Memory B cell (primary cell): Measurements from ENCODE around the gene CYP2A7.
"Not testable (repeated sequence)": the region's sequence is repeated elsewhere in the genome, so short reads cannot be mapped to it uniquely, and the experiment has no call there.

Source experiments
- ATAC-seq: fragments of 150-1000 bp; cut with Tn5 transposase; 2 replicates; pipeline ENCODE4 v1.10.0; 2021; ENCODE audit warnings: low read depth, mild to moderate bottlenecking, moderate library complexity
- DNase-seq, 2 donors: peaks; one replicate each; pipeline ENCODE4 v3.0.0; 2022; ENCODE audit warnings: low spot score in 2 of 2
- H3K27ac Mint-ChIP-seq: one replicate; pipeline ENCODE4 v1.8.0; 2022; ENCODE audit warnings: mild to moderate bottlenecking, moderate library complexity, mixed read lengths
- H3K27me3 Mint-ChIP-seq: one replicate; pipeline ENCODE4 v1.8.0; 2022; ENCODE audit warnings: mixed read lengths
- H3K36me3 Mint-ChIP-seq: one replicate; pipeline ENCODE4 v1.8.0; 2022; ENCODE audit warnings: mild to moderate bottlenecking, mixed read lengths
- H3K4me1 Mint-ChIP-seq: one replicate; pipeline ENCODE4 v1.8.0; 2022; ENCODE audit warnings: mixed read lengths
- H3K4me3 Mint-ChIP-seq: one replicate; pipeline ENCODE4 v1.8.0; 2022; ENCODE audit warnings: mild to moderate bottlenecking, moderate library complexity, mixed read lengths
- H3K9me3 Mint-ChIP-seq: one replicate; pipeline ENCODE4 v1.8.0; 2022; ENCODE audit warnings: mixed read lengths

Gene CYP2A7

GRCh38 chr19:40882062-40882461 is at the start of gene CYP2A7:
Gene CYP2A7 (minus strand): TSS chr19:40882231. CDS start chr19:40882210, 21 bp downstream.
- H3K27ac Mint-ChIP-seq, H3K36me3 Mint-ChIP-seq, ATAC-seq, H3K9me3 Mint-ChIP-seq, DNase-seq, H3K4me1 Mint-ChIP-seq, H3K4me3 Mint-ChIP-seq: not testable (repeated sequence)
- peaks cover 26% of the 10 kb centered on the region for H3K27me3 Mint-ChIP-seq

- not testable (repeated sequence) for H3K27me3 Mint-ChIP-seq, H3K4me3 Mint-ChIP-seq, ATAC-seq, H3K27ac Mint-ChIP-seq, H3K36me3 Mint-ChIP-seq, H3K9me3 Mint-ChIP-seq, DNase-seq, H3K4me1 Mint-ChIP-seq
These were observed 48.8 kb upstream of the CYP2A7 start for GRCh38 chr19:40930799-40931198.

GRCh38 chr19:40929942-40930341 is 47.9 kb upstream of the CYP2A7 start:
- H3K27me3 Mint-ChIP-seq, DNase-seq, H3K36me3 Mint-ChIP-seq, H3K27ac Mint-ChIP-seq, H3K4me3 Mint-ChIP-seq, H3K9me3 Mint-ChIP-seq, H3K4me1 Mint-ChIP-seq, ATAC-seq: not testable (repeated sequence)

- H3K27ac Mint-ChIP-seq = no peak overlapping the region
- H3K4me1 Mint-ChIP-seq = no peaks in the 10 kb centered on the region
- no peaks in the 10 kb centered on the region for H3K9me3 Mint-ChIP-seq
- ATAC-seq (no peak), DNase-seq (no peak)
- H3K4me3 Mint-ChIP-seq = no peak overlapping the region
- peaks cover 15% of the 10 kb centered on the region for H3K27me3 Mint-ChIP-seq
- H3K36me3 Mint-ChIP-seq = no peaks in the 10 kb centered on the region
These were observed 46.8 kb upstream of the CYP2A7 start for GRCh38 chr19:40928850-40929249.

GRCh38 chr19:40927567-40927966 is 45.5 kb upstream of the CYP2A7 start:
- no peak for DNase-seq
- peaks cover 14% of the 10 kb centered on the region for H3K27me3 Mint-ChIP-seq
- H3K36me3 Mint-ChIP-seq = no peaks in the 10 kb centered on the region
- no peaks in the 10 kb centered on the region for H3K9me3 Mint-ChIP-seq
- no peak for ATAC-seq
- H3K4me1 Mint-ChIP-seq = no peaks in the 10 kb centered on the region
- no peak overlapping the region for H3K27ac Mint-ChIP-seq
- H3K4me3 Mint-ChIP-seq = no peak overlapping the region

- H3K9me3 Mint-ChIP-seq, H3K27ac Mint-ChIP-seq, H3K4me3 Mint-ChIP-seq, DNase-seq, ATAC-seq, H3K4me1 Mint-ChIP-seq, H3K36me3 Mint-ChIP-seq: not testable (repeated sequence)
- H3K27me3 Mint-ChIP-seq = peaks cover 14% of the 10 kb centered on the region
These were observed 44.2 kb upstream of the CYP2A7 start for GRCh38 chr19:40926276-40926675.

GRCh38 chr19:40923934-40924391 is 41.9 kb upstream of the CYP2A7 start:
- no peak overlapping the region for H3K4me3 Mint-ChIP-seq
- DNase-seq = no peak
- no peak for ATAC-seq
- H3K27me3 Mint-ChIP-seq = peaks cover 14% of the 10 kb centered on the region
- H3K4me1 Mint-ChIP-seq = no peaks in the 10 kb centered on the region
- H3K36me3 Mint-ChIP-seq = peaks cover 2% of the 10 kb centered on the region
- peaks cover 7% of the 10 kb centered on the region for H3K9me3 Mint-ChIP-seq
- no peak overlapping the region for H3K27ac Mint-ChIP-seq

GRCh38 chr19:40922237-40923160 is 40.5 kb upstream of the CYP2A7 start:
- H3K27me3 Mint-ChIP-seq = peaks cover 14% of the 10 kb centered on the region
- not testable (repeated sequence) for H3K4me1 Mint-ChIP-seq, H3K4me3 Mint-ChIP-seq, H3K27ac Mint-ChIP-seq, ATAC-seq, DNase-seq, H3K36me3 Mint-ChIP-seq, H3K9me3 Mint-ChIP-seq

- Mint-ChIP-seq H3K27ac (no peak overlapping the region), H3K9me3 (peaks cover 11% of the 10 kb centered on the region), H3K4me3 (no peak overlapping the region), H3K36me3 (peaks cover 2% of the 10 kb centered on the region), H3K4me1 (no peaks in the 10 kb centered on the region), H3K27me3 (peaks cover 14% of the 10 kb centered on the region)
- ATAC-seq (no peak), DNase-seq (no peak)
These were observed 39.2 kb upstream of the CYP2A7 start for GRCh38 chr19:40921005-40921897.

- Mint-ChIP-seq H3K27ac (no peak overlapping the region), H3K9me3 (peaks cover 13% of the 10 kb centered on the region), H3K4me3 (no peak overlapping the region), H3K27me3 (peaks cover 15% of the 10 kb centered on the region), H3K4me1 (no peaks in the 10 kb centered on the region), H3K36me3 (peaks cover 2% of the 10 kb centered on the region)
- ATAC-seq (no peak), DNase-seq (no peak)
These were observed 38.4 kb upstream of the CYP2A7 start for GRCh38 chr19:40920300-40921004.

GRCh38 chr19:40919530-40920299 is 37.7 kb upstream of the CYP2A7 start:
- not testable (repeated sequence) for H3K4me1 Mint-ChIP-seq, H3K27ac Mint-ChIP-seq, DNase-seq, ATAC-seq, H3K36me3 Mint-ChIP-seq, H3K4me3 Mint-ChIP-seq
- Mint-ChIP-seq H3K27me3 (peaks cover 16% of the 10 kb centered on the region), H3K9me3 (peaks cover 13% of the 10 kb centered on the region)

- H3K27ac Mint-ChIP-seq, H3K4me3 Mint-ChIP-seq, H3K4me1 Mint-ChIP-seq, ATAC-seq, H3K36me3 Mint-ChIP-seq, DNase-seq: not testable (repeated sequence)
- Mint-ChIP-seq H3K9me3 (peaks cover 13% of the 10 kb centered on the region), H3K27me3 (peaks cover 10% of the 10 kb centered on the region)
These were observed 36.3 kb upstream of the CYP2A7 start for GRCh38 chr19:40918303-40918702.

GRCh38 chr19:40908976-40909375 is 26.9 kb upstream of the CYP2A7 start:
- Mint-ChIP-seq H3K36me3 (peaks cover 2% of the 10 kb centered on the region), H3K4me1 (no peaks in the 10 kb centered on the region), H3K27ac (no peak overlapping the region), H3K27me3 (peaks cover 21% of the 10 kb centered on the region), H3K9me3 (no peaks in the 10 kb centered on the region), H3K4me3 (no peak overlapping the region)
- no peak for ATAC-seq
- no peak for DNase-seq
